Measurements from ENCODE around the gene CENPM.

CENPM gene

DNA sequence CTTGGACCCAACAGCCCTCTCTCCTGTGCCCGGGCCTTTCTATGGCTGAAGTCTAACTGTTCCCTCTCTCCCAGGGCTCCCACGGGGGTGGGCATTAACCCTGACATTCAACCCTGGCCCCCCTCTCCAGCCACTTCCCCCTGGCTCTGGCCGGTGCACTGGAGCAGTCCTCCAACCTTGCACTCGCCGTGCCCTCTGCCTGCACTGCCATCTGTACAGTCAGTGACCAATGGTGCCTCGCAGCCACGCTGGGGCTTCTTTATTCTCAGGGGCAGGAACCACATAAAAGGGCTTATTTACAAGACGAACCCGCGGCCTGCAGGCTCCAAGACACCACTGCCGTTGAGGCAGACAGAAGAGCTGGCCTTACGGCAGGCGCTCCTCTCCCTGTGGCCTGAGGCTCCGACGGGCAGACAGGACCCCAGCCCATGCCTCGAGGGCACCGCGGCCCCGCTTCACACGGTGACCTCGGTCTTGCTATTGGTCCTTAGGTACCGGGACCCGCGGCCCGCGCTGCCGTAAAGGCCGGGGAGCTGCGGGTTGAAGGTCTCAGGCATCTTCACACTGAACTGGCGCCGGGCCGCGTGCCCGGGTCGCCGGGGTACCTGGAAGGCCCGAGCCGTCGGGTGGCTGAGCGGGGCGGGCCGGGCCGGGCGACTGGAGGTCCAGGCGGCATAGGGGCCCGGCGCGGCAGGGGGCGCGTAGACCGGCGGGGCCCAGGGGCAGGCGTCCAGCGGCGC is 37.5 kb downstream of the CENPM start:
- TF ChIP-seq, protein P1, sequence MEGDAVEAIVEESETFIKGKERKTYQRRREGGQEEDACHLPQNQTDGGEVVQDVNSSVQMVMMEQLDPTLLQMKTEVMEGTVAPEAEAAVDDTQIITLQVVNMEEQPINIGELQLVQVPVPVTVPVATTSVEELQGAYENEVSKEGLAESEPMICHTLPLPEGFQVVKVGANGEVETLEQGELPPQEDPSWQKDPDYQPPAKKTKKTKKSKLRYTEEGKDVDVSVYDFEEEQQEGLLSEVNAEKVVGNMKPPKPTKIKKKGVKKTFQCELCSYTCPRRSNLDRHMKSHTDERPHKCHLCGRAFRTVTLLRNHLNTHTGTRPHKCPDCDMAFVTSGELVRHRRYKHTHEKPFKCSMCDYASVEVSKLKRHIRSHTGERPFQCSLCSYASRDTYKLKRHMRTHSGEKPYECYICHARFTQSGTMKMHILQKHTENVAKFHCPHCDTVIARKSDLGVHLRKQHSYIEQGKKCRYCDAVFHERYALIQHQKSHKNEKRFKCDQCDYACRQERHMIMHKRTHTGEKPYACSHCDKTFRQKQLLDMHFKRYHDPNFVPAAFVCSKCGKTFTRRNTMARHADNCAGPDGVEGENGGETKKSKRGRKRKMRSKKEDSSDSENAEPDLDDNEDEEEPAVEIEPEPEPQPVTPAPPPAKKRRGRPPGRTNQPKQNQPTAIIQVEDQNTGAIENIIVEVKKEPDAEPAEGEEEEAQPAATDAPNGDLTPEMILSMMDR (IDR thresholded peaks at IDR 0.05; ENCODE audit: insufficient read depth, low read depth, low read length, missing control alignments) = no peak
- no peak for DNase-seq (ENCODE audit: low read depth)
- no peak overlapping the region for H3K4me3 ChIP-seq (ENCODE audit: low read depth, low read length)

DNA sequence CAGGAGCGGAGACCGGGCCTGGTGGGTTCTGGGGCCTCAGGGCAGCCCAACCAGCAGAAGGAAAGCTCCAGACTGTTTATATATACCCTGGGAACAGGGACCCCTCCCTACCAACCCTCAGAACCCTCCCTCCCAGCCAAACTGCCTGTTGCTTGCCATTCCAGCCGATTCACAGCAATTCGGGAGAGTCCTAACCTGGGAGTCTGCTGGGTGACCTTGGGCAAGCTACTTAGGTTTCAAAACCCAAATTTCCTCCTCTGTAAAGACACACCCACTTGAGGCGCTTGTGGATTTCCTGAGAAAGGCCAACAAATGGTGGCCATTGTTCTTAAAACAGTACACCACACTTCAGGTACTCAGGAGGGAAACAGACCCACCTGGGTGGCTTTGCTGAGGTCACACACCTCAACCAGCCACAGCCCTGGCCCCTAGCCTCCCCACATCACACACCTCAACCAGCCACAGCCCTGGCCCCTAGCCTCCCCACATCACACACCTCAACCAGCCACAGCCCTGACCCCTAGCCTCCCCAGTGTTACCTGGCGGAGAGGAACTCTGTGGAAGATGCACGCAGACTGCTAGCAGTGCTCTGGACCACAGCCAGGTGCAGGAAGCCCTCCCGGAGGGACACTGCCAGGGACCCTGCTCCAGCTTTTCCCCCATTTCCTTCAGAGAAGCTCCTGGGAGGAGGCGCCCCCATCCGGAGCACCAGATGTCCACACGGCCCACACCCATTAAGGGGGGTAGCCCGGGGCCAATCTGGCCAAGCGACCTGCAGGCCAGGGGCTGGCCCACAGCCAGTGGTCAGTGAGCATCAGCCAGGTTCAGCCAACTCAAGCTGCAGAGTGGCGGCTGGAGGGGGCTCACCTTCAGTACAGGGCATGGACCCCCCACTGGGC is 38.3 kb downstream of the CENPM start:
- DNase-seq (ENCODE audit: low read depth) = no peak
- TF ChIP-seq, protein P1 (IDR thresholded peaks at IDR 0.05; ENCODE audit: insufficient read depth, low read depth, low read length, missing control alignments) = no peak
- H3K4me3 ChIP-seq (ENCODE audit: low read depth, low read length) = no peak overlapping the region

DNA sequence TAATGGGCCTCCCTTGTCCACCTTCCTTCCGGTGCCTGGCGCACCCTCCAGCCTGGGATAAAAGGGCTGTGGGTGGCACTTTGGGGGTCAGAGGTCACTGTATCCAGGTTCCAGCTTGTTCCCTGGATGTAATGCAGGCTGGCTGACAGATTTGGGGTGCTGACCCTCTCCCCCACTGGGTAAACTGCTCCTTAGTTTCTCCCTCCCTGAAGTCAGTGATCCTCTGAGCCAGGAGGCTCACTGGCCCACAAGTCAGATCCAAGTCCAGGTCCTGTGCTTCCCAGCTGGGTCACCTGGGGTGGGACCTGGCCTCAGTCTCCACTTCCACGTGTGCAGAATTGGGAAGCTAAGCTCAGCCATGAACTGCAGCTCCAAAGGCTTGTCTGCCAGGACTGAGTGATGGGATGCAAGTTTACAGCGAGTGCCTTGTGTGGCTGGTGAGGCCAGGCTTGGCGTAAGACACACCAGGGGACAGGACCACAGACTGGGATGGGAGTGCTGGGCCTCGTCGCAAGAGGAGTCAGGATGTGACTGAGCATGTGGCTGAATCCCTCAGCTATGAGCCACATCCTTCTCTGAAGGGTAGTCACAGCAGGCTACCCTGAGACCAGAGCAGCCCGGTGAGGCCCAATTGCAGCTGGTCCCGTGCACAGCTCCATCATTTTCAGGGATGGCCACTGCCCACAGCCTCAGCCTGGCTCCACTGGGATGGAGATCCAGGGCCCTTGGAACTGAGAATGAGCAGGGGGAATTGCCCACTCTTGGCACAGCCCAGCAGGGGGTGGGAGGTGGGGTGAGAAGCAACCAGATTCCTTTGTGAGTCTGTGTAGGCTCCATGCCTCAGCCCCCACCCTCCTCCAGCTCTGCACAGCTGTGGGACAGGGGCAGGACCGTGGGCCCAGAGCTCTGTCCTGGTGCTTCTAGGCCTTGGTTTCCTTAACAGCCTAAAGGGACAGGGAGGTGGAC is 39.2 kb downstream of the CENPM start:
- H3K4me3 ChIP-seq (ENCODE audit: low read depth, low read length) = no peak overlapping the region
- DNase-seq (ENCODE audit: low read depth) = no peak
- TF ChIP-seq, protein P1 (IDR thresholded peaks at IDR 0.05; ENCODE audit: insufficient read depth, low read depth, low read length, missing control alignments) = no peak

DNA sequence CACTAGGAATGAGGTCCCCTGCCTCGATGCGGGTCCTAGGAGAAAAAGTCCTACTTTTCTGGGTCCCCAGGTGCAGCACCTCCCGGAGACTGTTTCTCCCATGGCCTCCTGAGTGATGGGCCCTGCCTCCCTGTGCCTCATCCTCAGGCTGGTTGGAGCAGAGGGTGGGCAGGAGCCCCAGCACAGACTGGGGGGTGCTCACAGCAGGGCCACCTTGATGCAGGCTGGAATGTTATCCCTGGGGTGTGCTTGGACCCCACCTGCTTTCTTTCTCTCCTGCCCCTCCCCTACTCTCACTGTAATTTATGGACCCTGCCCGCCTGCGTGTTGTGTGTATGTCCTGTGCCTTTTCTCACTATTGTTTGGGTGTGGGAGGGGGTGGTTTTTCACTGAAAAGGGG is 40.1 kb downstream of the CENPM start:
- no peak overlapping the region for H3K4me3 ChIP-seq (ENCODE audit: low read depth, low read length)
- TF ChIP-seq, protein P1 (IDR thresholded peaks at IDR 0.05; ENCODE audit: insufficient read depth, low read depth, low read length, missing control alignments) = no peak
- DNase-seq (ENCODE audit: low read depth) = no peak

DNA sequence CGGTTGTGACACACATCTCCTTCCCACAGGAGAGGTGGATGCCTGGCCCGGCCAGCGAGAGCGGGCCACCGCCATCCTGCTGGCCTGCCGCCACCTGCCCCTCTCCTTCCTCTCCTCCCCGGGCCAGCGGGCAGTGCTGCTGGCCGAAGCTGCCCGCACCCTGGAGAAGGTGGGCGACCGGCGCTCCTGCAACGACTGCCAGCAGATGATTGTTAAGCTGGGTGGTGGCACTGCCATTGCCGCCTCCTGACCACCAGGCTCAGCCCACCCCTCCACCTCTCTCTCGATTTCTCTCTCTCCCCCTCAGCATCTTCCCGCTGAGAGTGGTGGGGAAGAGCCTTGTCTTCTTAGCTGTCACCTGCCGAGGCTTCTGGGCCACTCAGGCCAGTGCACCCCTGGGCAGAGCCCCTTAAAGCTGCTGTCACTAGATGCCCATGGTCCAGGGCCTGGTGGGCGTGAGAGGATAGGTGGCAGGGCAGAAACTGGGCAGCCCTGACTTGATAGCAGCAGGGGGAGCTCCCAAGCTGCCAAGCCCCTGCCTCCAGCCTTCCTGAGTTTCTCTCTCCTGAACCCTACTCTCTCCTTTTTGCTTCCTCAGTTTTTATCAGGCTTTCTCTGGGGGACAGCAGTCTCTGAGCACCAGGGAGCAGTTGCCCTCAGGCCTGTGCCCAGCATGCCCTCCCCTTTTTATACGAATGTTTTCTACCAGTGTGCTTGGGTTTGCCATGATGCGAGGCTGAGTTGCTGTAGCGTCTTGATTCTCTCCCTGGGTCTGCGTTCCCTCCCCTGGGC is 41.3 kb downstream of the CENPM start:
- DNase-seq (ENCODE audit: low read depth) = no peak
- no peak overlapping the region for H3K4me3 ChIP-seq (ENCODE audit: low read depth, low read length)
- TF ChIP-seq, protein P1 (IDR thresholded peaks at IDR 0.05; ENCODE audit: insufficient read depth, low read depth, low read length, missing control alignments) = no peak
